SK-N-SH treated with all-trans-retinoic acid at 6 μM for 48 hours (cell line): Measurements from ENCODE around the gene PAQR5.
A peak's percentile ranks its signal among the peaks of the same experiment; 100 is the strongest.

Experiments used
- ARNTL ChIP-seq: fragments of 450-650 bp; formaldehyde crosslinking; IDR thresholded peaks from 2 replicates; pipeline ENCODE4 v1.5.0; 2020; ENCODE audit warnings: low read depth, mild to moderate bottlenecking, moderate library complexity, borderline replicate concordance
- BACH2 ChIP-seq: fragments of 250-450 bp; sonication (Bioruptor Pico); IDR thresholded peaks from 2 replicates; pipeline ENCODE4 v1.9.0; 2021; ENCODE audit warnings: mild to moderate bottlenecking, borderline replicate concordance
- CSDC2 ChIP-seq: fragments of 250-450 bp; sonication (Bioruptor Pico); IDR thresholded peaks from 2 replicates; pipeline ENCODE4 v1.5.0; 2020; ENCODE audit warnings: mild to moderate bottlenecking, moderate library complexity
- GLIS3 ChIP-seq: fragments of 250-450 bp; sonication (Bioruptor Pico); IDR thresholded peaks from 2 replicates; pipeline ENCODE4 v1.5.0; 2020; ENCODE audit warnings: mild to moderate bottlenecking, moderate library complexity
- ISL1 ChIP-seq: fragments of 250-450 bp; sonication (Bioruptor Pico); IDR thresholded peaks from 2 replicates; pipeline ENCODE4 v2.1.2; 2022; ENCODE audit warnings: mild to moderate bottlenecking, moderate library complexity
- PATZ1 ChIP-seq: fragments of 250-450 bp; sonication (Bioruptor Pico); IDR thresholded peaks from 2 replicates; pipeline ENCODE4 v1.8.0; 2020; ENCODE audit warnings: mild to moderate bottlenecking, moderate library complexity, borderline replicate concordance
- POU6F1 ChIP-seq: fragments of 250-450 bp; sonication (Bioruptor Pico); IDR thresholded peaks from 2 replicates; pipeline ENCODE4 v1.8.0; 2021; ENCODE audit warnings: low read depth, mild to moderate bottlenecking, moderate library complexity, borderline replicate concordance
- PPARA ChIP-seq: fragments of 250-450 bp; sonication (Bioruptor Pico); IDR thresholded peaks from 2 replicates; pipeline ENCODE4 v1.5.0; 2020; ENCODE audit warnings: mild to moderate bottlenecking, borderline replicate concordance
- TCF4 ChIP-seq: fragments of 250-450 bp; sonication (Bioruptor Pico); IDR thresholded peaks from 2 replicates; pipeline ENCODE4 v1.8.0; 2021; ENCODE audit warnings: mild to moderate bottlenecking, moderate library complexity, borderline replicate concordance
- ZFP30 ChIP-seq: fragments of 450-650 bp; formaldehyde crosslinking; IDR thresholded peaks from 2 replicates; pipeline ENCODE4 v1.5.0; 2022; ENCODE audit warnings: mild to moderate bottlenecking, moderate library complexity
- TF ChIP-seq, protein P1 (sequence below): fragments of 250-450 bp; sonication (Bioruptor Pico); IDR thresholded peaks from 2 replicates; pipeline ENCODE4 v1.5.1; 2021; ENCODE audit warnings: mild to moderate bottlenecking, moderate library complexity

GRCh38 chr15:69451951-69452691 lies 153.4 kb downstream of the PAQR5 start:
- 0 out of 2 replicates have a peak, but pooled peaks have one; percentile 10 for TF ChIP-seq CSDC2
- TF ChIP-seq PATZ1 (CRISPR knock-in tag), result no peak
- no peak for TF ChIP-seq GLIS3 (CRISPR knock-in tag)
- no peak for TF ChIP-seq TCF4 (CRISPR knock-in tag)
- TF ChIP-seq, protein P1, sequence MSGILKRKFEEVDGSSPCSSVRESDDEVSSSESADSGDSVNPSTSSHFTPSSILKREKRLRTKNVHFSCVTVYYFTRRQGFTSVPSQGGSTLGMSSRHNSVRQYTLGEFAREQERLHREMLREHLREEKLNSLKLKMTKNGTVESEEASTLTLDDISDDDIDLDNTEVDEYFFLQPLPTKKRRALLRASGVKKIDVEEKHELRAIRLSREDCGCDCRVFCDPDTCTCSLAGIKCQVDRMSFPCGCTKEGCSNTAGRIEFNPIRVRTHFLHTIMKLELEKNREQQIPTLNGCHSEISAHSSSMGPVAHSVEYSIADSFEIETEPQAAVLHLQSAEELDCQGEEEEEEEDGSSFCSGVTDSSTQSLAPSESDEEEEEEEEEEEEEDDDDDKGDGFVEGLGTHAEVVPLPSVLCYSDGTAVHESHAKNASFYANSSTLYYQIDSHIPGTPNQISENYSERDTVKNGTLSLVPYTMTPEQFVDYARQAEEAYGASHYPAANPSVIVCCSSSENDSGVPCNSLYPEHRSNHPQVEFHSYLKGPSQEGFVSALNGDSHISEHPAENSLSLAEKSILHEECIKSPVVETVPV (CRISPR knock-in tag), result no peak
- TF ChIP-seq ZFP30 (CRISPR knock-in tag), result no peak
- TF ChIP-seq BACH2 (CRISPR knock-in tag), result no peak
- TF ChIP-seq ARNTL (CRISPR knock-in tag), result no peak
- TF ChIP-seq PPARA (CRISPR knock-in tag), result no peak
- TF ChIP-seq ISL1 (CRISPR knock-in tag), result no peak
- no peak for TF ChIP-seq POU6F1
